Thyroid gland (tissue), 4 donors: ENCODE measurements around the gene PTGFRN. TPM values are rescaled to one million over a fixed set of nuclear protein-coding genes. Genes with fewer than 3 reads are reported as not detected.

Source experiments
- DNase-seq, 2 donors: peaks; one replicate each; pipeline ENCODE4 v3.0.0-alpha.2; 2019
- H3K27ac ChIP-seq, 3 donors: fragments of 200-600 bp; sonication (generic); 1 replicate in 2 of 3; 2 replicates in 1 of 3; pipeline ENCODE4 v1.5.1; 2016 to 2019; ENCODE audit warnings: mild to moderate bottlenecking in 1 of 3, moderate library complexity in 1 of 3
- H3K27me3 ChIP-seq: fragments of 200-600 bp; sonication (generic); one replicate; pipeline ENCODE4 v1.5.1; 2019
- H3K36me3 ChIP-seq, 2 donors: fragments of 200-600 bp; sonication (generic); one replicate each; pipeline ENCODE4 v1.5.1; 2016 to 2019
- H3K4me1 ChIP-seq, 2 donors: fragments of 200-600 bp; sonication (generic); one replicate each; pipeline ENCODE4 v1.5.1; 2017 to 2019
- H3K4me3 ChIP-seq, 3 donors: fragments of 200-600 bp; sonication (generic); replicated peaks in 1 of 3; 1 replicate in 2 of 3; 2 replicates in 1 of 3; pipeline ENCODE4 v1.5.1; 2016; ENCODE audit warnings: mild to moderate bottlenecking in 1 of 3
- H3K9me3 ChIP-seq: fragments of 200-600 bp; sonication (generic); one replicate; pipeline ENCODE4 v1.5.1; 2017
- POLR2A ChIP-seq, 2 donors: fragments of 450-650 bp; IDR thresholded peaks; one replicate each; pipeline ENCODE4 v1.6.1; 2017; ENCODE audit warnings: antibody characterized with exemption in 2 of 2, mild to moderate bottlenecking in 2 of 2, moderate library complexity in 1 of 2
- WGBS, 2 donors: methylation state at CpG; one replicate each; pipeline ENCODE4 v1.1.5; 2017; 5-methylcytosine and 5-hydroxymethylcytosine counted together
- intact Hi-C: fragments of 100-400 bp; cut with DNase I; formaldehyde crosslinking; loops from one replicate; pipeline ENCODE4 v1.15.1; 2023
- total RNA-seq, 4 donors: library from RNA; depleted of rRNA; stranded (reverse); fragments of >200 nt; gene quantifications; one replicate each; pipeline ENCODE4 v1.2.3, GENCODE V29; 2016
- TF ChIP-seq, protein P1 (sequence below), 6 experiments: fragments of 200-600 bp in 3 of 6; fragments of 450-650 bp in 3 of 6; sonication (generic) in 3 of 6; IDR thresholded peaks; one replicate each; pipeline ENCODE4 v1.5.1; 2016 to 2019; ENCODE audit warnings: antibody characterized with exemption in 6 of 6, mild to moderate bottlenecking in 2 of 6, inconsistent platforms in 1 of 6, moderate library complexity in 1 of 6

PTGFRN gene
- total RNA-seq, 4 donors from 2014 or later, result 18.7 to 38.7 (median 27.6) TPM

DNA sequence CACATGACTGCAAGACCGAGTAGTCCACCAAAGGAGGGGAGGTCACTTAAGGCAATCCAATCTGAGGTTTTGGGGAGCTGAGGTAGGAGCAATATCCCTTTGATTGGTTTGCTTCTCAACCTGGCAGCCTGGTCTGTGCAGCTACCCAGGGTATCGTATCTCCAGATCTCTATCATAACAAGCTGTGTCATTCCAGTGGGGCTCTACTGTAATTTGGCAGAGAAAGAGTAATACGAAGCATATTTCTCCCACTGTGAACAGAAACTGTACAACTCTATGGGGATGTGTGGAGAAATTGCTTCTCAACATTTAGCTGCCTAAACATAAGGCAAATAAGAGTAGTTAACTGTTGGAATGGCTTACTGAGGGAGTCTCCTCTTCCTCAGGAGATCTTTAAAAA is 112.4 kb downstream of the PTGFRN start:
- Histone ChIP-seq H3K27me3 (no peaks in the 10 kb centered on the region), H3K36me3 (no peaks in the 10 kb centered on the region), H3K4me3 (no peak overlapping the region), H3K9me3 (no peaks in the 10 kb centered on the region), H3K4me1 (no peaks in the 10 kb centered on the region), H3K27ac (no peak overlapping the region)
- TF ChIP-seq, protein P1, sequence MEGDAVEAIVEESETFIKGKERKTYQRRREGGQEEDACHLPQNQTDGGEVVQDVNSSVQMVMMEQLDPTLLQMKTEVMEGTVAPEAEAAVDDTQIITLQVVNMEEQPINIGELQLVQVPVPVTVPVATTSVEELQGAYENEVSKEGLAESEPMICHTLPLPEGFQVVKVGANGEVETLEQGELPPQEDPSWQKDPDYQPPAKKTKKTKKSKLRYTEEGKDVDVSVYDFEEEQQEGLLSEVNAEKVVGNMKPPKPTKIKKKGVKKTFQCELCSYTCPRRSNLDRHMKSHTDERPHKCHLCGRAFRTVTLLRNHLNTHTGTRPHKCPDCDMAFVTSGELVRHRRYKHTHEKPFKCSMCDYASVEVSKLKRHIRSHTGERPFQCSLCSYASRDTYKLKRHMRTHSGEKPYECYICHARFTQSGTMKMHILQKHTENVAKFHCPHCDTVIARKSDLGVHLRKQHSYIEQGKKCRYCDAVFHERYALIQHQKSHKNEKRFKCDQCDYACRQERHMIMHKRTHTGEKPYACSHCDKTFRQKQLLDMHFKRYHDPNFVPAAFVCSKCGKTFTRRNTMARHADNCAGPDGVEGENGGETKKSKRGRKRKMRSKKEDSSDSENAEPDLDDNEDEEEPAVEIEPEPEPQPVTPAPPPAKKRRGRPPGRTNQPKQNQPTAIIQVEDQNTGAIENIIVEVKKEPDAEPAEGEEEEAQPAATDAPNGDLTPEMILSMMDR (IDR thresholded peaks at IDR 0.05), result no peak
- TF ChIP-seq POLR2A (IDR thresholded peaks at IDR 0.05), result no peak
- intact Hi-C loops, result no loop called here
- DNase-seq, result no peak
- 77 to 78% methylated on average over 3 of the region's 3 CpGs for WGBS, 2 donors

DNA sequence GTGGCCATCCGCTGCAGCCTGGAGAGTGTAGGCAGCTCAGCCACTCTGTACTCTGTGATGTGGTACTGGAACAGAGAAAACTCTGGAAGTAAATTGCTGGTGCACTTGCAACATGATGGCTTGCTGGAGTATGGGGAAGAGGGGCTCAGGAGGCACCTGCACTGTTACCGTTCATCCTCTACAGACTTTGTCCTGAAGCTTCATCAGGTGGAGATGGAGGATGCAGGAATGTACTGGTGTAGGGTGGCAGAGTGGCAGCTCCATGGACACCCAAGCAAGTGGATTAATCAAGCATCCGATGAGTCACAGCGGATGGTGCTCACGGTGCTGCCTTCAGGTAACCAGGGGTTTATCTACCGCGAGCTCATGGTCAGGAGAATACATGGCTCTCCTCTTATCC is 115.9 kb downstream of the PTGFRN start:
- no peak for TF ChIP-seq POLR2A (IDR thresholded peaks at IDR 0.05)
- TF ChIP-seq, protein P1 (IDR thresholded peaks at IDR 0.05), result no peak
- no peaks in the 10 kb centered on the region for H3K36me3 ChIP-seq
- H3K4me1 ChIP-seq, result no peaks in the 10 kb centered on the region
- intact Hi-C loops, result no loop called here
- no peaks in the 10 kb centered on the region for H3K27me3 ChIP-seq
- no peak overlapping the region for H3K4me3 ChIP-seq
- DNase-seq, result peak; percentile 38 to 46
- WGBS, 2 donors, result 75 to 81% methylated on average over 7 of the region's 7 CpGs
- H3K27ac ChIP-seq, result no peak overlapping the region
- no peaks in the 10 kb centered on the region for H3K9me3 ChIP-seq

DNA sequence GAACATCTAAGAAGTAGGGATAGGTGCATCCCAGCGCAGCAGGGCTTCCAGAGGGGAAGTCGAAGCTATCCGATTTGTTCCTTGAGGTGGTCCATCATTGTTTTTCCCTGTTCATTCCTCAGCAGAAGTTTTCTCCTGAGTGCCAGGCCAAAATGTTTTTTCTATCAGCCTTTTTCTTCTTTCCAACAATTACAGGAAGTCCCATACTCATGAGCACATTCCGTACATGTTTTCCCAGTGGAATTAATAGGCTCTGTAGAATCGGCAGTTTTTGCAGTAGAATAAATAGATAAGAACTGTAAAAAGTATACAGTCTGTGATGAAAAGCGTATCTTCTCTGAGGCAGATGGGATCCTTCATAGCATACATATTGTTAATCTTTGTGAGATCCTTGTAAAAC is 116.6 kb downstream of the PTGFRN start:
- Histone ChIP-seq H3K4me3 (no peak overlapping the region), H3K27me3 (no peaks in the 10 kb centered on the region), H3K27ac (no peak overlapping the region), H3K9me3 (no peaks in the 10 kb centered on the region), H3K4me1 (no peaks in the 10 kb centered on the region), H3K36me3 (no peaks in the 10 kb centered on the region)
- DNase-seq, result no peak
- WGBS, 2 donors, result 67 to 70% methylated on average over 6 of the region's 6 CpGs
- TF ChIP-seq, protein P1 (IDR thresholded peaks at IDR 0.05), result no peak
- no peak for TF ChIP-seq POLR2A (IDR thresholded peaks at IDR 0.05)
- intact Hi-C loops, result no loop called here

DNA sequence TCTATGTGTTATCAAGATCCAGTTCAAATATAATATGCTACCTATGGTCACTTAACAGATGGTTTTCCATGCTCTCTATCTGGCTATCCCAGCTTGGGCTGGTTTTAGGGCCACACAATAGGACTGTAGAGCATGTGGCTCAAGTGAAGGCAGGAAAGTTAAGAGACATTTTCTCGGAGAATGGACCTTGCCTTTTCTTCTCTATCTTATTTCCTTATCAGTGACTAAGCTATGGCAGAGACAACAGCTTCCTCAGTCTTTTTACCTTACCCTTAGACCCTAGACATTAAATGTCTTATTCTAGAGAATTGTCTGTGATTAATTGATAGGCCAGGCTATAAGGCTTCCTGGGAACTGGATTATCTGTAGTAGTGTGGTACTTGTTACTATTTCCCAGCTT is 120.0 kb downstream of the PTGFRN start:
- intact Hi-C loops, result no loop called here
- Histone ChIP-seq H3K27me3 (no peaks in the 10 kb centered on the region), H3K27ac (no peak overlapping the region), H3K36me3 (no peaks in the 10 kb centered on the region), H3K9me3 (no peaks in the 10 kb centered on the region), H3K4me1 (no peaks in the 10 kb centered on the region), H3K4me3 (no peak overlapping the region)
- 88 to 89% methylated on average over 1 of the region's 1 CpG for WGBS, 2 donors
- no peak for DNase-seq
- TF ChIP-seq POLR2A (IDR thresholded peaks at IDR 0.05), result no peak
- TF ChIP-seq, protein P1 (IDR thresholded peaks at IDR 0.05), result no peak

DNA sequence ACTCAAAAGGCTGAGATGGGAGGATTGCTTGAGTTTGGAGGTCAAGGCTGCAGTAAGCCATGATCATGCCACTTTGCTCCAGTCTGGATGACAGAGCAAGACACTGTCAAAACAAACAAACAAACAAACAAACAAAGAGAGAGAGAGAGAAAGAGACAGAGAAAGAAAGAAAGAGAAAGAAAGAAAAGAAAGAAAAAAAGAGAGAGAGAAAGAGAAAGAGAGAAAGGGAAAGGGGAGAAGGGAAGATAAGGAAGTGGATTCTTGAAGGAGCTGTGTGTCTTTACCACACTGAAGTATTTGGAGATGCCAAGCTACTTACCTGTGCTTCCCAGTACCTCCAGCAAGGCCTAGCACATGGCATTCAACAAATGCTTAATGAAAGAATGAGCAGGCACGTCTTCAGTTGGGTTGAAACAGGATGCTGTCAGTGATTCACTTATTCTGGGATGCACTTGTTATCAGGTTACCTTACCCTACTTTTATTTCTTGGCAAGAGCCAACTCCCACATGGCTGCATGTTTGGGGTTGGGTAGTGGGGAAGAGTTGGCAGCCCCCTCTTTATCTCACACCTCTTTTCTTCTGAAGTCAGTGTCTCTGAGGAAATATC is 120.7 kb downstream of the PTGFRN start:
- no peak for DNase-seq
- no peaks in the 10 kb centered on the region for H3K27me3 ChIP-seq
- no peak overlapping the region for H3K27ac ChIP-seq
- no peaks in the 10 kb centered on the region for H3K4me1 ChIP-seq
- intact Hi-C loops, result no loop called here
- H3K4me3 ChIP-seq, result no peak overlapping the region
- H3K36me3 ChIP-seq, result no peaks in the 10 kb centered on the region
- H3K9me3 ChIP-seq, result no peaks in the 10 kb centered on the region
- TF ChIP-seq POLR2A (IDR thresholded peaks at IDR 0.05), result no peak
- TF ChIP-seq, protein P1 (IDR thresholded peaks at IDR 0.05), result no peak
- WGBS, 2 donors, result 79 to 90% methylated on average over 1 of the region's 1 CpG
